HK-2 (cell line): Measurements from ENCODE around the gene TMEM203.

ENCODE experiments used
- DNase-seq: peaks from one replicate; pipeline ENCODE4 v3.0.0-alpha.2; 2018; ENCODE audit not compliant: unreplicated experiment

TMEM203 gene

GRCh38 chr9:137181680-137182079, 23.8 kb downstream of the TMEM203 start:
- no peak for DNase-seq

GRCh38 chr9:137180491-137180890, 25.0 kb downstream of the TMEM203 start:
- no peak for DNase-seq

- no peak for DNase-seq
Measured at GRCh38 chr9:137179761-137180160, 25.7 kb downstream of the TMEM203 start.

- DNase-seq, result no peak
Measured at GRCh38 chr9:137178939-137179630, 26.4 kb downstream of the TMEM203 start.

- peak; percentile 47 for DNase-seq
Measured at GRCh38 chr9:137178201-137178938, 27.1 kb downstream of the TMEM203 start.

GRCh38 chr9:137176302-137177182, 28.9 kb downstream of the TMEM203 start:
- no peak for DNase-seq

GRCh38 chr9:137175345-137175961, 30.0 kb downstream of the TMEM203 start:
- no peak for DNase-seq

GRCh38 chr9:137174722-137175293, 30.6 kb downstream of the TMEM203 start:
- DNase-seq, result no peak

GRCh38 chr9:137173796-137174664, 31.4 kb downstream of the TMEM203 start:
- no peak for DNase-seq

GRCh38 chr9:137172901-137173795, 32.3 kb downstream of the TMEM203 start:
- DNase-seq, result no peak

GRCh38 chr9:137171149-137171900, 34.1 kb downstream of the TMEM203 start:
- no peak for DNase-seq

- no peak for DNase-seq
Measured at GRCh38 chr9:137170486-137171148, 34.8 kb downstream of the TMEM203 start.

GRCh38 chr9:137169896-137170358, 35.5 kb downstream of the TMEM203 start, which contains the start of gene LRRC26:
Gene LRRC26 (minus strand): TSS chr9:137170051. CDS start chr9:137169943, 108 bp downstream.
- DNase-seq, result no peak

GRCh38 chr9:137168904-137169856, 36.3 kb downstream of the TMEM203 start:
- peak; percentile 46 for DNase-seq

GRCh38 chr9:137168573-137168903, 36.9 kb downstream of the TMEM203 start:
- DNase-seq, result peak; percentile 22

GRCh38 chr9:137167747-137168572, 37.5 kb downstream of the TMEM203 start:
- DNase-seq, result peak; percentile 33
